Daoy (cell line): ENCODE measurements around the gene PBXIP1. TPM values are rescaled to one million over a fixed set of nuclear protein-coding genes. Genes with fewer than 3 reads are reported as not detected.

Experiments used
- DNase-seq: peaks from one replicate; pipeline ENCODE4 v3.0.0-alpha.2; 2015; ENCODE audit warnings: low read depth
- total RNA-seq: library from RNA; depleted of rRNA; stranded (reverse); fragments of >200 nt; shearing (Covaris generic); gene quantifications from 2 replicates; pipeline ENCODE4 v1.2.3, GENCODE V29; 2014

Gene PBXIP1
- total RNA-seq, 1 experiment from 2014 or later: 10.9 TPM

- DNase-seq: peak; percentile 99
Measured at GRCh38 chr1:154972517-154973343, 16.8 kb upstream of the PBXIP1 start.

GRCh38 chr1:154972213-154972516, 16.3 kb upstream of the PBXIP1 start:
- no peak for DNase-seq

DNA sequence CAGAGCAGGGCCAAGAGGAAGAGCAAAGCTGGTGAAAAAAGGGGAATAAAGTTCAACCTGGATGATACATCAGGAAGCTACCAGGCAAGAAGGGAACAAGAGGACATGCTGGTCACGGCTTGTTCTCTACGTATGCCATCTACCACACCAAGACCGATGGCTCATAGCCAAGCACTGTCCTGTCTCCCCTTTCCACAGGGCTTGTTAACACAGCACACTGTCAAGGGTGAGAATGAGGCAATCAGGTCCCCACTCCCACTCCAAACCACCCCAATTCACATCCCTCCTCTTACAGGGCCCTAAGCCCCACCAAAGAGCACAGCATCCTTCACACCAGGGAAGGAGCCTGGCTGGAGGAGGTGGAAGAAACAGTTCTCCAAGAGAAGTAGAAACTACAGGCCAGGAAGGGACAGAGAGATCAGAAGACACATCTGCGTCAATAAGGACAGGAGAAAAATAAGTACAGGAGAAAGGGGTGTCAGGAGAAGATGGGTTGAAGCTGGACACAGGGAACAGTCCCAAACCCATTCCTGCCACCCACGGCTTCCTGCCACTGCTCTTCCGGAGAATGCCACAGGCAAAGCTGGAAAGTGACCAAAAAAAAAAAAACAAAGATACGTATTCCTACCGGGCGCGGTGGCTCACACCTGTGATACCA, 15.6 kb upstream of the PBXIP1 start:
- peak; percentile 54 for DNase-seq

- DNase-seq: peak; percentile 98
Measured at GRCh38 chr1:154970631-154971340, 14.9 kb upstream of the PBXIP1 start, which contains the start of gene SHC1. TSS of gene SHC1 (minus strand) at chr1:154970747. CDS start at chr1:154970526, 221 bp downstream.

DNA sequence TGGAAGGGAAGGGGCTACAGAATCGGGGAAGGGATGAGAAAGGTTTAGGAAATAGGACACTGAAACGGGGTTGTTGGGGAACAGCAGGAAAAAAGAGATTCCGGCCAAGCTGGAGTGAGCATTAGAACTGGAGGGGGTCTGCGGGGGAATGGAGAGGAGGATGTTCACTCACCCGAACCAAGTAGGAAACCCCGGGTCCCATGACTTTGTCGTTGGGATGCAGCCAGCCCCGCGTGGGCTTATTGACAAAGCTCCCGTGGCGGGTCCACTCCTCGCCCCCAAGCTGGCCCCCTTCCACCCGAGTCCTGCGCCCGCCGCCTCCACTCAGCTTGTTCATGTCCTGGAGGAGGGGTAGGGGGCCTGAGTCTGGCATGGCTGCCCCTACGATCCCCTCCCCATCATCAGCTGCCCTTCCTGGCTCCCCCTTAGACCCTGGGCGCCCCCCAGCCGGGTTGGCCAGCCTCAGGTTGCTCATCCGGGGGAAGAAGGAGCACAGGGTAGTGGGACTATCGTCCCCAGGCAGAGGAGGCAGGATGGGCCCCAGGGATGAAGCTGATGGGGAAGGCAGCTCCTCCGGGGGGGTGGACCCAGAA, 14.1 kb upstream of the PBXIP1 start:
- no peak for DNase-seq

DNA sequence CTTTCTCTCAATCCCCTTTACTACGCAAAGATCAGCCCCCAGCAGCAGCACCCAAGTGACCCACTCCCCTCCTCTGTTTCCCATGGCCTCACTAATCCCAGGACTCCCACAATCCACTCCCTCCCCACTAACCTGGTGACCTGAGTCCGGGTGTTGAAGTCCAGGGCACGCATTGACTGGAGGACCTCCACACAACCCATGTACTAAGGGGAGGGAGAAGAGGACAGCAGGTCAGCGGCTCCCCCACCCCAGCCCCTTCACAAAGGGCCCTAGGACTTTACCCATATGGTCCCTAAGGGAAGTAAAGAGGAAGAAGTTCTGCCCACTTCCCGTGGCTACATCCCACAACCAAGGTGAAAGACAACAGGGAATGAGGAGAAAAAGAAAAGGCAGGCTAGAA, 13.3 kb upstream of the PBXIP1 start:
- no peak for DNase-seq

DNA sequence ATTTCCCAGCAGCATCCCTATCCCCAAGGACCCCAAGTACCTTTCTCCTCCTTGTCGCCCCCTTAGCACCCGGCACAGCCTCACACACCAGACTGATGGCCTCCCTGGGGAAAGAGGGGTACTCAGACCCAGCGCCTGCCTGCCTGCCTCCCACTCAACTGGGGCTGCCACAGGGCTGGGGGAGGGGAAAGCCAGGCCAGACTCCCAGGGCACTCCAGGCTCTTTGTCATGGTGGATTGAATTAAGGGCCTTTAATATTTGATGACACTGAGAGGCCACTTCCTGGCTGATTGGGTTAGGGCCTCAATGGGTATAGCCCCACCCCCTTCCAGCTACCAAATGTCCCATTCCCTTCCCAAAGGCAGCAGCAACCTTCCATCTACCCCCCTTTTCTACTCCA, 12.8 kb upstream of the PBXIP1 start:
- DNase-seq: no peak

DNA sequence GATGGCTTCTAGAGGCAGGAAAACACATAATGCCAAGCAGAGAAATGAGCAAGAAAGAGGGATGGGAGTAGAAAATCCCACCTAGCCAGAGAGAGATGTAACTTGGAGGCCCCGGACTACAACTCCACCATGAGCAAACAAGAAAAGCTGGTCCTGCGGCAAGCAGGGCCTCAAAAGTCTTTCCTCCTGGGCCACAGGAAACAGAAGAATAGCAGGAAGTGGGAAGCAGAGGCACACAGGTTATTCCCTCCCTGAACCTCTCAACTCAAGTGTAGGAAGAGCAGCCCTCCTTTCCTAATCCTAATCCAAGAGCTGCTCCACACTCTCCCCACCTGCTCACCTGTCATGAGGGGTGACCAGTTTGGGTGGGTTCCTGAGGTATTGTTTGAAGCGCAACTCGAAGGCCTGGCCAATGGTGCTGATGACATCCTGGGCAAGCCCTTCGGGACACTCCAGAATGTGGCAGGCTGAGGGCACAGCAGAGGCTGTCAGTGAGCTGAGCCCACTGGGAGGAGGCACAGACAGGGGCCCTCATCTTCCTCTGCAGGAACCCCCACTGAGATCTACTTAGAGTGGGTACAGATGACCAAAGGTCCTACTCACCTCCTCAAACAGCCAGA, 11.5 kb upstream of the PBXIP1 start:
- no peak for DNase-seq

- DNase-seq: no peak
Measured at GRCh38 chr1:154966111-154966510, 10.2 kb upstream of the PBXIP1 start.

- no peak for DNase-seq
Measured at GRCh38 chr1:154964359-154964758, 8.5 kb upstream of the PBXIP1 start.

DNA sequence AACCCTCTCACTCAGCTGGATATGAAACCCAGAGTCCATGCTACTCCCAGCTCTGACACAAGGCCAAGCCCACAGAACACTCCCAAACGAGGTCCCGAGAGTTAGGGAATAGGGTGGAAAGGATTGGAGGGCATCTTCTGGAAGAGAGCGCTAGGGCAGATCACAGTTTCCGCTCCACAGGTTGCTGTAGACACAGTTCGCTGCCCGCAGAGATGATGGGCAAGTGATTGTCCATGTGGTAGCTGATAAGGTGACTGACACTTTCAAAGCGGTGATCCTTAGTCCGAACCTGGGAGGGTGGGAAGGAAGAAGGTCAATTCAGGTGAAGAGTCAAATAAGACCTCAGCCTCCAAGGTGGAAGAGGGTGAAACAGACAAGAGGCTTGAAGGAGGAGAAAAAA, 7.7 kb upstream of the PBXIP1 start:
- DNase-seq: no peak

GRCh38 chr1:154962795-154963330, 7.0 kb upstream of the PBXIP1 start:
- no peak for DNase-seq

DNA sequence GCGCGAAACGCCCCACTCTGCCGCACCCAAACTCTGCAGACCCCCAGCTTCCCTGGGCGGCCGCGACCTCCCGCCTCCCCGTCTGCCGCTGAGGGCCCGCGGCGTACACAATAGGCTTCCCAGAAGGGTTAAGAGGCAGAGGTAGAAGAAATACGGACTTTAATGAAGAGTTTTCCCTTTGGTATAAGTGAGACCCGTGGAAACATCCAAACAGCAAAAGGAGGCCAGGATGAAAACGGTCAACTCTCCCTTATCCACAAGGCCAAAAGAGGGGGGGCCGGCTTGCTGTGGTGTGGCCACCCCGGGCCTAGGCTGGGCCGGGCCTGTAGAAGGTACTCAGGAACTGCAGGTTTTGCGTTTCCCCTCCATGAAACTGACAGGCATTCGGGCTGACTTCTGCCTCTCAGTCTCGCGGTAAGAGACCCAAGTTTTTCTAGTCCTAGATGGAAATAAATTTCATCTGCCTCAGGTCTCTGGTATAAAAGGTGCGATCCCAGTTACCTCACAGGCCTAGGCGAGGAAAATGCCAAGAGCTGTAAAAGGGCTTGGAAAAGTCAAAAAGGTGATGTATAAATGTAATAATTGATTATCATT, 6.4 kb upstream of the PBXIP1 start:
- peak; percentile 49 for DNase-seq

- peak; percentile 88 for DNase-seq
Measured at GRCh38 chr1:154961207-154962155, 5.6 kb upstream of the PBXIP1 start, which contains the start of gene PYGO2. TSS of gene PYGO2 (minus strand) at chr1:154961782. CDS start at chr1:154961576, 206 bp downstream.

DNA sequence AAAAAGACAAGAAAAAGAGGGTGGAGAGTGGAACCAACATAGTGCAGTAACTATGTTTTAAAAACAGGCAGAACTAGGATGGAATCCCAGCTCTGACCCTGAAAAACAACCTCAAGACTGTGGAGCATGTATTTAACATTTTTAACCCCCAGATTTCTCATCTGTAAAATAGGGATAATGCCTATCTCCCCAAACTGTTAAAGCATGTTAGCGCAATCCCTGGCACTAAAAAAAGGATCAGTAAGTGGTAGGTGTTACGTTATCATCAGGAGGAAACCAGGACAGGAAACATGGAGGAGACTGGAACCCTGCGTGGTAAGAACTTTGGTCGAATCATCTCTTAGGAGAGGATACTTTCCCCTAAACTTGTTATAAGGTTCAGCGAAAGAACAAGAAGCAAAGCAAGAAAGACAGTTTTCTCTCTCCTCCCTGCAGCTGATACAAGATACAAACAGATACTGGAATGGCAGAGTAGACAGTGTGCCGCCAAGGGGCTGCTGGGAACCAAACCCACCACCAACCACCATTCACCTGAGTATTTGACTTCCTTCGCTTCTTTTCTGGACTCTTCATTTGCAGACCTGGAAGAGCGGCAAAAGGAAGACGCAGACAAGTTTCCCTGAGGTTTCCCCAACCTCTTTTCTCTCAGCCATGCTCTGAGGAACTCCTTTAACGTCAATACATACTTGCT, 4.7 kb upstream of the PBXIP1 start:
- DNase-seq: no peak

DNA sequence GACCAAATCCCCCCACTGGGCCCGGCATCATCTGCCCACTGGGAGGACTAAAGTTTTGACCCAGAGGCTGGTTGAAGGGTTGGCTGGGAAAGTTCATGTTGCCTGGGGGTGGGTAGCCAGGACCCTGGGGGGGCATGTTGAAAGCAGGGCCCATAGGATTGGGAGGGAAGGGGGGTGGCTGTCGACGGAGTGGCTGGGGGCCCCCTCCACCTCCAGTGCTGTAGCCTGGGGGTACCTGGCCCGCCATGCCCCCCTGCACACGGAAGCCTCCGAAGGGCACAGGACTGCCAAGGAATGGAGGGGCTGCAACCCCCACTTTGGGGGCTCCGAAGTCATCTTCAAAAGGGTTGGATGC, 3.5 kb upstream of the PBXIP1 start:
- DNase-seq: no peak

- DNase-seq: no peak
Measured at GRCh38 chr1:154958681-154959425, 3.0 kb upstream of the PBXIP1 start.

- no peak for DNase-seq
Measured at GRCh38 chr1:154958036-154958435, 2.1 kb upstream of the PBXIP1 start.
